C4-2B (cell line): Measurements from ENCODE around the gene EML6.

Experiments
- CTCF ChIP-seq: fragments of 450-650 bp; conservative IDR thresholded peaks from 2 replicates; pipeline ENCODE4 v1.5.1; 2017; ENCODE audit warnings: mild to moderate bottlenecking
- ZFX ChIP-seq: fragments of 450-650 bp; IDR thresholded peaks from 2 replicates; pipeline ENCODE4 v1.6.1; 2017

DNA sequence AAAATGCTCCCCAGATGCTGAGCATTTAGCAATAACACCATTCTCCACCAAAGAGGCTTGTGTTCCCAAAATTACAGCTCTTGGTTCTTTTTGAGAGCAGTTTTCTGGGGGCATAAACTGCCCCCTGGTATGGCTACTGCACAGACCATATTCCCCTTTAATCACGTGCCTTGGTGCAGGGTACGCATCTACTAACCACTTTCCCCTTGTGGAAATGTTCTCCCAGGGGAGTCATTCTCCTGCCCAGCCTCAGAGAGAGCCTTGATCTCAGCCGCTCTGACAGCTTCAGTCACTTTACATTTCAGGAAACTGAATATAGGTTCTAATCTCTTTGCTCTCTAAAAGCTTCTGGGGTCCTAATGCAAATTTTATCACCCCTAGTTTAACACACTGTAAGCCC, 44.7 kb upstream of the EML6 start:
- TF ChIP-seq CTCF (no peak), ZFX (no peak)
